Loucy (cell line): ENCODE data around the gene MAP7.

Source experiments
- H2AFZ ChIP-seq: fragments of 200-600 bp; sonication (generic); 2 replicates; pipeline ENCODE4 v1.6.0; 2016; ENCODE audit warnings: antibody characterized with exemption, mild to moderate bottlenecking, low read length, moderate library complexity
- H3F3A ChIP-seq: fragments of 200-600 bp; 2 replicates; pipeline ENCODE4 v1.6.0; 2016; ENCODE audit warnings: antibody characterized with exemption, low read depth, mild to moderate bottlenecking
- H3K27me3 ChIP-seq: fragments of 200-600 bp; sonication (generic); 2 replicates; pipeline ENCODE4 v1.6.1; 2014; ENCODE audit warnings: low read length, mild to moderate bottlenecking; ENCODE audit not compliant: insufficient read depth, poor library complexity, severe bottlenecking
- H3K36me3 ChIP-seq: fragments of 200-600 bp; sonication (generic); 2 replicates; pipeline ENCODE4 v1.6.1; 2016; ENCODE audit warnings: low read length; ENCODE audit not compliant: insufficient read depth
- H3K4me1 ChIP-seq: fragments of 200-600 bp; sonication (generic); 2 replicates; pipeline ENCODE4 v1.5.1; 2014; ENCODE audit warnings: low read length, mild to moderate bottlenecking; ENCODE audit not compliant: insufficient read depth, poor library complexity, severe bottlenecking
- H3K4me2 ChIP-seq: fragments of 200-600 bp; sonication (generic); 2 replicates; pipeline ENCODE4 v1.6.0; 2014; ENCODE audit warnings: antibody characterized with exemption, low read length, low read depth, mild to moderate bottlenecking; ENCODE audit not compliant: poor library complexity, severe bottlenecking
- H3K4me3 ChIP-seq: fragments of 200-600 bp; sonication (generic); 2 replicates; pipeline ENCODE4 v1.5.1; 2014; ENCODE audit warnings: low read length, mild to moderate bottlenecking, mixed read lengths; ENCODE audit not compliant: poor library complexity, severe bottlenecking
- H3K79me2 ChIP-seq: fragments of 200-600 bp; sonication (generic); 2 replicates; pipeline ENCODE4 v1.6.1; 2014; ENCODE audit warnings: low read length; ENCODE audit not compliant: insufficient read depth
- H3K9ac ChIP-seq: fragments of 200-600 bp; sonication (generic); 2 replicates; pipeline ENCODE4 v1.6.0; 2014; ENCODE audit warnings: mild to moderate bottlenecking, low read depth, low read length, moderate library complexity; ENCODE audit not compliant: poor library complexity, severe bottlenecking
- H3K9me2 ChIP-seq: fragments of 200-600 bp; sonication (generic); replicated peaks from 2 replicates; pipeline ENCODE4 v1.6.1; 2016; ENCODE audit warnings: low read depth, low read length, mixed read lengths
- H3K9me3 ChIP-seq: fragments of 200-600 bp; sonication (generic); 2 replicates; pipeline ENCODE4 v1.6.1; 2014; ENCODE audit warnings: mild to moderate bottlenecking, antibody characterized with exemption, low read length, low read depth; ENCODE audit not compliant: insufficient read depth
- H4K20me1 ChIP-seq: fragments of 200-600 bp; sonication (generic); 2 replicates; pipeline ENCODE4 v1.6.0; 2014; ENCODE audit warnings: antibody characterized with exemption, low read length, mild to moderate bottlenecking; ENCODE audit not compliant: insufficient read depth, poor library complexity, severe bottlenecking
- EZH2phosphoT487 ChIP-seq: fragments of 200-600 bp; IDR thresholded peaks from 2 replicates; pipeline ENCODE4 v1.6.1; 2018; ENCODE audit warnings: antibody characterized with exemption, mild to moderate bottlenecking, moderate library complexity, borderline replicate concordance
- TF ChIP-seq, protein P1 (sequence below): fragments of 200-600 bp; sonication (generic); conservative IDR thresholded peaks from 2 replicates; pipeline ENCODE4 v1.5.1; 2014; ENCODE audit warnings: mild to moderate bottlenecking, antibody characterized with exemption, low read length

The MAP7 gene

DNA sequence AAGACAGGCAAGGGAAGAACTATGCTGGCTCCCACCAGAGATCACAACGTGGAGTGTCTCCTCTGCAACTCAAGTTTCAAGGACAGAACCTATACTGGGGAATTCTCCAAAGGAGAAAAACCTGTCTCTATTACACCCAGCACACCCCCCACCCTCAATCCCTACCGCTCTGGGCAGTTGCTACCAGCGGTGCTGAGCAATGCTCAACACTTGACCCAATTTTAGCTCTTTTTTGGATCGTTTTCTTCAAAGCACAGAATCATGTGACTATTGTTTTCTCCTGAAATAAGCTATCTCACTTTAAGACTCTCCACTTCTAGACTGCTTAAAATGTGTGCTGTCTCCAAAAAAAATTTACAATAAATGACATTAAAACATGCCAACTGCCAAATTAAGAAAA, 23.3 kb downstream of the MAP7 start:
- Histone ChIP-seq H3K79me2 (no peaks in the 10 kb centered on the region), H3K9me3 (no peaks in the 10 kb centered on the region), H3K36me3 (no peaks in the 10 kb centered on the region), H2AFZ (0 out of 2 replicates have a peak overlapping the region, but pooled peaks have one; percentile 12), H3K9me2 (no peaks in the 10 kb centered on the region), H3K4me1 (no peaks in the 10 kb centered on the region), H3K4me3 (no peak overlapping the region), H3K9ac (no peak overlapping the region), H3K27me3 (no peaks in the 10 kb centered on the region), H3F3A (no peaks in the 10 kb centered on the region), H3K4me2 (no peak overlapping the region), H4K20me1 (no peaks in the 10 kb centered on the region)
- TF ChIP-seq, protein P1, sequence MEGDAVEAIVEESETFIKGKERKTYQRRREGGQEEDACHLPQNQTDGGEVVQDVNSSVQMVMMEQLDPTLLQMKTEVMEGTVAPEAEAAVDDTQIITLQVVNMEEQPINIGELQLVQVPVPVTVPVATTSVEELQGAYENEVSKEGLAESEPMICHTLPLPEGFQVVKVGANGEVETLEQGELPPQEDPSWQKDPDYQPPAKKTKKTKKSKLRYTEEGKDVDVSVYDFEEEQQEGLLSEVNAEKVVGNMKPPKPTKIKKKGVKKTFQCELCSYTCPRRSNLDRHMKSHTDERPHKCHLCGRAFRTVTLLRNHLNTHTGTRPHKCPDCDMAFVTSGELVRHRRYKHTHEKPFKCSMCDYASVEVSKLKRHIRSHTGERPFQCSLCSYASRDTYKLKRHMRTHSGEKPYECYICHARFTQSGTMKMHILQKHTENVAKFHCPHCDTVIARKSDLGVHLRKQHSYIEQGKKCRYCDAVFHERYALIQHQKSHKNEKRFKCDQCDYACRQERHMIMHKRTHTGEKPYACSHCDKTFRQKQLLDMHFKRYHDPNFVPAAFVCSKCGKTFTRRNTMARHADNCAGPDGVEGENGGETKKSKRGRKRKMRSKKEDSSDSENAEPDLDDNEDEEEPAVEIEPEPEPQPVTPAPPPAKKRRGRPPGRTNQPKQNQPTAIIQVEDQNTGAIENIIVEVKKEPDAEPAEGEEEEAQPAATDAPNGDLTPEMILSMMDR, result no peak
- TF ChIP-seq EZH2phosphoT487, result no peak

DNA sequence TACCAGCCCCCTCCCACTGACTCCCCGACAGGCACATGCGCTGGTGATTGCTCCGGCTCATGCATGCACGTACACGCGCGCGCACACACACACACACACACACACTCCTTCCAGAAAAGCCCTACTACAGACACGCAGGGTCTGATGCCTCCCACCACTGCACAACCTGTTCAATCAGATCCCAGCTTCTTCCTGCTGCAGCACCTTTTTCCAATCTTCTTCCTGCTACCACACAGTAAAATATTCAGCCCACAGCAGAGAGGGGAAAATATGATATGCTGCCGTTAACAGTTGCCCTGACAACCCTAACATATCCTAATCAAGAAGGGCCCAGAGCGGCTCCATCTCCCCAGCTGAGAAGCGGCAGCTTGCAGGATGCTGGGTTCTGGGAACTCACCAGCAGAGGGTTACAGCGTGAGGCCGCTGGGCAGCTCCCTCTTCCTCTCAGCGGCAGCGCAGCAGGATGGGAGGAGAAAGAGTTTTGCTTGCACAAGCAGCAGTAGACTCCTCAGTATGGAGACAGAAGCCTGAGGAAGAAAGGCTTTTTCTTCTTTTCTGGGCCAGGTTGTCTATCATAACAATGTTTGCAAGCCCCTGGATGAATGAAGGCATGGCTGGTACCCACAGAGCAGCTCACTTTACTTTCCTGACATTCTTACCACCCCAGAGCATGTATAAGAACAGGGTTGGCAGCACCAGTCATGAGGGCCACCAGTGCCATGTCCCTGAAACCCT, 23.9 kb downstream of the MAP7 start:
- H3K27me3 ChIP-seq, result no peaks in the 10 kb centered on the region
- H4K20me1 ChIP-seq, result no peaks in the 10 kb centered on the region
- H3K9me3 ChIP-seq, result no peaks in the 10 kb centered on the region
- H3K4me1 ChIP-seq, result no peaks in the 10 kb centered on the region
- no peaks in the 10 kb centered on the region for H3K9me2 ChIP-seq
- no peak overlapping the region for H3K4me2 ChIP-seq
- no peak for TF ChIP-seq EZH2phosphoT487
- TF ChIP-seq, protein P1, result no peak
- no peak overlapping the region for H3K9ac ChIP-seq
- H3K79me2 ChIP-seq, result no peaks in the 10 kb centered on the region
- H3F3A ChIP-seq, result no peaks in the 10 kb centered on the region
- no peaks in the 10 kb centered on the region for H3K36me3 ChIP-seq
- H3K4me3 ChIP-seq, result no peak overlapping the region
- peak overlapping the region; percentile 12; the same call in 1 of the 2 replicates for H2AFZ ChIP-seq

DNA sequence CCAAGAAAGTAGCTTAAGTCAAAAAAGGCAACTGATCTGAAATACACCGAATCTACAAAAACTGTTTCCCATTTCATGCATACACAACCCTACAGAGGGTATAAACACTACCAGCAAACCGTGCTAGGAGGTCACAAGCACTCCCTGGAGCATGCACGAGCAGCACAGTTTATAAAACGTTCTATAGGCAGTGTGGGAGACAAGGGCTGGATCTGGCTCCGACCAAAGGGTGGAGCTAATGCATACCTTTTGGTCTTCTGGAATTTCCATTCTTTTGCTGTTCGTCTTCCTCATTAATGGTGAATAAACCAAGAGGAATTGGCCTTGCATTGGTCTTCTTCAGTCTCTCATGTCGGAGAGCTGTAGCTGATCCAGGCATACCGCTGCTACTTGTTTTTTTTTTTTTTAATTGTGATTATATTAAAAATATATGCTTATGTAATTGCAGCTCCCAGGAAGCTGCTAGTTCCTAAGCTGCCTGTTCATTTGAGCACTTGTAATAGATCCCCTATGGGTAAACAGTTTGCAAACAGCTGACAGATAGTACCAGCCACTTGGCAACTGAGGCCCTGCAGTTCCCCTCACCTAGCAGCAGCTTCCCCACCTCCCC, 24.5 kb downstream of the MAP7 start:
- no peaks in the 10 kb centered on the region for H3K36me3 ChIP-seq
- no peaks in the 10 kb centered on the region for H3F3A ChIP-seq
- no peak overlapping the region for H3K9ac ChIP-seq
- no peaks in the 10 kb centered on the region for H3K4me1 ChIP-seq
- no peaks in the 10 kb centered on the region for H3K9me3 ChIP-seq
- H3K4me2 ChIP-seq, result no peak overlapping the region
- no peak overlapping the region for H2AFZ ChIP-seq
- no peaks in the 10 kb centered on the region for H3K27me3 ChIP-seq
- H3K9me2 ChIP-seq, result no peaks in the 10 kb centered on the region
- no peaks in the 10 kb centered on the region for H4K20me1 ChIP-seq
- TF ChIP-seq EZH2phosphoT487, result no peak
- TF ChIP-seq, protein P1, result no peak
- no peak overlapping the region for H3K4me3 ChIP-seq
- no peaks in the 10 kb centered on the region for H3K79me2 ChIP-seq
